ENCODE measurements around the gene PTPRF.

DNA sequence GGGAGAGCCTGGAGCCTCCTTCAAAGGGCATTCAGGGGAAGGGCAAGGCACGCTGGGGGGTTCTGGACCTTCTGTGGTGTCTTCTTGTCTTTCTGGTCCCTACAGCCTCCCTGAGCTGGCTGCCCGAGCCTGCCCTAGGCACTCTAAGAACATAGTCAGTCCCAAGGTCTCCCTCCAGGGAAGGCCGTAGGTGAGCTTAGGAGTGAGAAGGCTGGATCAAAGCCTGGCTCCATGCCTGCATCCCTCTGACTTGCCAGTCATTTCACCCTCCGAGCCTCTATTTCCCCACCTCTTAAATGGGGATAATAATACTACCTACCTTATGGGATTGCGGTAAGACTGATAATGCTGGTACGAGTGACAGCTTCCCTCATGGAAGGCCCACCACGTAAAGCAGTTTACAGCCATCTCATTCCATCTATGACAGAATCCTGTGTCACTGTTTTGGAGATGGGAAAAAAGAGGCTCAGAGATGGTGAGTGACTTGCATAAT lies 20.8 kb downstream of the PTPRF start:
- TF ChIP-seq NFRKB (IDR thresholded peaks at IDR 0.05) (no peak), SUZ12 (IDR thresholded peaks at IDR 0.05) (no peak), FOXK2 (IDR thresholded peaks at IDR 0.05) (no peak), ELF4 (IDR thresholded peaks at IDR 0.05) (no peak), HDGF (IDR thresholded peaks at IDR 0.05; ENCODE audit: borderline replicate concordance) (no peak), FOXM1 (IDR thresholded peaks at IDR 0.05; ENCODE audit: borderline replicate concordance) (no peak), SP1 (IDR thresholded peaks at IDR 0.05) (no peak), FOXA1 (IDR thresholded peaks at IDR 0.05) (no peak), BHLHE40 (IDR thresholded peaks at IDR 0.05; ENCODE audit: borderline replicate concordance) (no peak)
- TF ChIP-seq, protein P1, sequence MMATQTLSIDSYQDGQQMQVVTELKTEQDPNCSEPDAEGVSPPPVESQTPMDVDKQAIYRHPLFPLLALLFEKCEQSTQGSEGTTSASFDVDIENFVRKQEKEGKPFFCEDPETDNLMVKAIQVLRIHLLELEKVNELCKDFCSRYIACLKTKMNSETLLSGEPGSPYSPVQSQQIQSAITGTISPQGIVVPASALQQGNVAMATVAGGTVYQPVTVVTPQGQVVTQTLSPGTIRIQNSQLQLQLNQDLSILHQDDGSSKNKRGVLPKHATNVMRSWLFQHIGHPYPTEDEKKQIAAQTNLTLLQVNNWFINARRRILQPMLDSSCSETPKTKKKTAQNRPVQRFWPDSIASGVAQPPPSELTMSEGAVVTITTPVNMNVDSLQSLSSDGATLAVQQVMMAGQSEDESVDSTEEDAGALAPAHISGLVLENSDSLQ (IDR thresholded peaks at IDR 0.05): no peak

All from HEK293T (cell line).